Psoas muscle (tissue), 8 donors: ENCODE data around the gene PRR5L. TPM values are rescaled to one million over a fixed set of nuclear protein-coding genes. Genes with fewer than 3 reads are reported as not detected.

Source experiments
- ATAC-seq, 4 donors: fragments of 200-7000 bp; cut with Tn5 transposase; one replicate each; pipeline ENCODE4 v1.9.1; 2020; ENCODE audit warnings: moderate library complexity in 3 of 4, mild to moderate bottlenecking in 2 of 4
- DNase-seq, 2 donors: peaks; one replicate each; pipeline ENCODE4 v3.0.0-alpha.2; 2020
- H3K27ac ChIP-seq: fragments of 200-600 bp; one replicate; pipeline ENCODE4 v1.8.0; 2022
- H3K27me3 ChIP-seq, 3 donors: fragments of 200-600 bp in 1 of 3; one replicate each; pipeline versions ENCODE4 v1.6.1 to v1.8.0; 2013 to 2022; ENCODE audit warnings: low read length in 2 of 3, mild to moderate bottlenecking in 2 of 3, moderate library complexity in 1 of 3; ENCODE audit not compliant: insufficient read depth in 3 of 3
- H3K36me3 ChIP-seq, 2 donors: fragments of 200-600 bp in 1 of 2; one replicate each; pipeline versions ENCODE4 v1.6.1 to v1.8.0; 2013 to 2022; ENCODE audit warnings: low read depth in 1 of 2, mild to moderate bottlenecking in 1 of 2, moderate library complexity in 1 of 2; ENCODE audit not compliant: insufficient read depth in 1 of 2
- H3K4me1 ChIP-seq: fragments of 200-600 bp; one replicate; pipeline ENCODE4 v1.8.0; 2022
- H3K4me3 ChIP-seq: fragments of 200-600 bp; one replicate; pipeline ENCODE4 v1.8.0; 2022; ENCODE audit warnings: mild to moderate bottlenecking
- H3K9me3 ChIP-seq: fragments of 200-600 bp; one replicate; pipeline ENCODE4 v1.8.0; 2022
- WGBS, 3 donors: extraction: QIAGEN DNeasy Blood & Tissue Kit; methylation state at CpG; one replicate each; pipeline versions ENCODE4 v1.1.6 to v1.1.7; 2013; 5-methylcytosine and 5-hydroxymethylcytosine counted together
- intact Hi-C, 2 donors: fragments of 100-400 bp; cut with DNase I; formaldehyde crosslinking; loops; one replicate each; pipeline versions ENCODE4 v1.11.0 to v1.14.2; 2022
- polyA plus RNA-seq, 3 donors: library from polyadenylated mRNA; stranded (reverse); fragments of 200-250 nt; gene quantifications; one replicate each; pipeline ENCODE4 v1.2.3, GENCODE V29; 2013
- total RNA-seq, 4 donors: library from RNA; stranded (reverse); fragmentation: NEBNext Ultra II Directional in 2 of 4; extraction: Animal tissue kit (Norgen Biotek cat#: 25700) in 2 of 4; gene quantifications; one replicate each; pipeline versions ENCODE4 v1.2.1 to v1.2.4, GENCODE V29; 2021 to 2023
- TF ChIP-seq, protein P1 (sequence below): fragments of 200-600 bp; IDR thresholded peaks from one replicate; pipeline ENCODE4 v1.8.0; 2022; ENCODE audit warnings: antibody characterized with exemption
- donor health status: healthy with polysubstance abuse.
- donor health status: DM: no; HTN: no; CAD: no; lungs with moderate emphysema.
- donor health status: Bipolar disorder and iron deficiency.
- donor health status: healthy.
- donor health status: DM: yes; HTN: yes; CAD: no.
- donor health status: DM: no; HTN: no; CAD: no.
- donor health status: DM: no; HTN: no; CAD: no.
- donor health status: DM: yes; HTN: yes; CAD: no.

Gene PRR5L
- total and polyA plus RNA-seq, 7 donors, result 0.39 to 2.5 (median 0.86) TPM

DNA sequence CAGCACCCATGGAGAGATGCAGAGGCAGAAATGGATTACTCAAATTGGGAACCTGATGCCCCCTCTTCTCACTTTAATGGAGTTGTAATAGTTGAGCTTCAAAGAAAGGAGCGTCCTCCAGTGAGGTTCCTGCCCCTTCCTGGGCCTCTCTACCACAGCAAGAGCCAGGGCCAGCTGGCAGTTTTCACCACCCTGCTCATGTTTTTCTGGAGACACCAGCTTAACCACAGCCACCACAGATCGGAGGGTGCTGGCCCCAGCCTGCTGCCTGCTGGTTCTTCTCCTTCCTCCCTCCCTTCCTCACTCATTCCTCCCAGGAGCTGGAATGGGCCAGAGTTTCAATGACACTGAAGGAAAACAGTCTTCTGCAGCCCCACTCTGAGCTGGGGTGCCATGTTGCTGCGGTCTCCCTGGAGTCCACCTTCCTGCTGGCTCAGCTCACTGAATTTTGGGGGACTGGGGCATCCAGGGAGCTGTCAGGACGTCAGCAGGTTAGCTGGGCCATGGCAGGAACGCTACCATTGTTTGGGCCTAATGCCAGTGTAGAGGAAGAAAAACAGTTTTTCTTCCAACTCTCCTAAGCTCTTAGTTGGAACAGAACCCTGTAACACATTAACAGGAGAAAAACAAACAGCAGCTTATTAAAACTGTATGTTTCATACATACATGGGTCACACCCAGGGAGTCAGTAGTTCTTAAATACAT lies 156.3 kb downstream of the PRR5L start:
- H3K9me3 ChIP-seq, result no peaks in the 10 kb centered on the region
- H3K4me1 ChIP-seq, result peaks cover 21% of the 10 kb centered on the region
- no peaks in the 10 kb centered on the region for H3K27me3 ChIP-seq
- H3K36me3 ChIP-seq, result no peaks in the 10 kb centered on the region
- DNase-seq (no peak), ATAC-seq (peak in 1 of 4 donors; percentile 26)
- TF ChIP-seq, protein P1, sequence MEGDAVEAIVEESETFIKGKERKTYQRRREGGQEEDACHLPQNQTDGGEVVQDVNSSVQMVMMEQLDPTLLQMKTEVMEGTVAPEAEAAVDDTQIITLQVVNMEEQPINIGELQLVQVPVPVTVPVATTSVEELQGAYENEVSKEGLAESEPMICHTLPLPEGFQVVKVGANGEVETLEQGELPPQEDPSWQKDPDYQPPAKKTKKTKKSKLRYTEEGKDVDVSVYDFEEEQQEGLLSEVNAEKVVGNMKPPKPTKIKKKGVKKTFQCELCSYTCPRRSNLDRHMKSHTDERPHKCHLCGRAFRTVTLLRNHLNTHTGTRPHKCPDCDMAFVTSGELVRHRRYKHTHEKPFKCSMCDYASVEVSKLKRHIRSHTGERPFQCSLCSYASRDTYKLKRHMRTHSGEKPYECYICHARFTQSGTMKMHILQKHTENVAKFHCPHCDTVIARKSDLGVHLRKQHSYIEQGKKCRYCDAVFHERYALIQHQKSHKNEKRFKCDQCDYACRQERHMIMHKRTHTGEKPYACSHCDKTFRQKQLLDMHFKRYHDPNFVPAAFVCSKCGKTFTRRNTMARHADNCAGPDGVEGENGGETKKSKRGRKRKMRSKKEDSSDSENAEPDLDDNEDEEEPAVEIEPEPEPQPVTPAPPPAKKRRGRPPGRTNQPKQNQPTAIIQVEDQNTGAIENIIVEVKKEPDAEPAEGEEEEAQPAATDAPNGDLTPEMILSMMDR, result no peak
- 53 to 62% (median 54%) methylated on average over 5 of the region's 5 CpGs for WGBS, 3 donors
- intact Hi-C loops, result no loop called here
- H3K4me3 ChIP-seq, result no peak overlapping the region
- no peak overlapping the region for H3K27ac ChIP-seq

DNA sequence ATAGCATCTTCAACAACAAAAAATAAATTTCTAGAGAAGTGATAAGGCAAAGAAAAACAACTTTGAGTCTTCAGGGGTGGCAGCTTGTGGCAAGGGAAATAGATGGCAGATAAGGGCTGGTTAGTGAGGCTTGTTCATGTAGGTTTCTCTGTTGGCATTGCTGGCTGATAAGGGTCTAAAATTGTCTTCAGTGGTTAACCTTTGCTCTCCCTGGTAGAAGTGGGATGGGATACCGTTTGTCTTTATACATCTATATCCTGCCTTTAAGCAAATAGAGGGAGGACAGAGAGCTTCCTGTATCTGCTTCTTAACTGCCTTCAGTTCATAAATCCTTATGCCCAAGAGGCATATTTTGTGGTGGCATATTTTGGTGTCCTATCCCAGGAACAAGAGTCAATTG lies 156.9 kb downstream of the PRR5L start:
- DNase-seq (no peak), ATAC-seq (no peak)
- Histone ChIP-seq H3K9me3 (no peaks in the 10 kb centered on the region), H3K27ac (no peak overlapping the region), H3K27me3 (no peaks in the 10 kb centered on the region), H3K4me3 (no peak overlapping the region), H3K36me3 (no peaks in the 10 kb centered on the region), H3K4me1 (peaks cover 17% of the 10 kb centered on the region)
- intact Hi-C loops, result no loop called here
- TF ChIP-seq, protein P1, result no peak
- WGBS, 3 donors, result 33 to 71% (median 52%) methylated on average over 1 of the region's 1 CpG

DNA sequence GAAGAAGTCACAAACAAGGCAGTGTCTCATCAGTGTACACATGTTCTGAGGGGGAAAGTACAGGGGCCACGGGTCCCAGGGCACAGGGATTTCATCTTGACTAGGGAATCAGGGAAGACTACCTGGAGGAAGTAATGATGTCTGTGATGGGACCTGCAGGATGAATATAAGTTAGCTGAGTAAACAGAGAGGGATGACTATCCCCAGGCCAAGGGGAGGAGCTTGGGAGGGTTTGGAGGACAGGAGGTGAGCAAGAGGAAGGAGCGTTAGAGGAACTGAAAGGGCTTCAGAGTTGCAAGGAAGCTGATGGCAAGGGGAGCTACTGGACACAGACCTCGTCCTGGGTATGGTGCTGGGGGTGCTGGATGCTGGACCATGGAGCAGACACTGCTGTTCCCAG lies 157.6 kb downstream of the PRR5L start:
- Histone ChIP-seq H3K27me3 (no peaks in the 10 kb centered on the region), H3K36me3 (no peaks in the 10 kb centered on the region), H3K4me3 (no peak overlapping the region), H3K27ac (no peak overlapping the region), H3K9me3 (no peaks in the 10 kb centered on the region), H3K4me1 (peaks cover 17% of the 10 kb centered on the region)
- DNase-seq, result no peak
- TF ChIP-seq, protein P1, result no peak
- 76 to 91% (median 88%) methylated on average over 3 of the region's 3 CpGs for WGBS, 3 donors
- no peak for ATAC-seq
- intact Hi-C loops, result no loop called here

DNA sequence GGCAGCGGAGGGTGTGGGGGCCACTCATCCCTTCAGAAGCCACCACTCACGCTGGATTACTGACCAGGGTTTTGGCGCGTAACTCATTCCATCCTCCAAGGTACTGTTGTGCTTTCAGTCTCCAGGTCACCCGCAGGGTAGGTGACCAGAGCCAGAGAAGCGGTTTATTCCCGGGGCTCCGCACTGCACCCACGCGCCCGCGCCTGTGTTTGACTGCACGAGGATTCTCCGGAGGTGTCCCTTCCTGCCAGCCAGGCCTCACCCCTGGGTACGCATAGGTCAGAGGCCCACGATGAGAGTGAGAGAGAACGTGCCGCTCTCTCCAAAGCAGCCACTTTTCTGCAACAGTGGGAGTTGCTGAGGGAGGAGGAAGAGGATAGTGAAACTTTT lies 158.5 kb downstream of the PRR5L start:
- Histone ChIP-seq H3K4me1 (peaks cover 17% of the 10 kb centered on the region), H3K27me3 (no peaks in the 10 kb centered on the region), H3K4me3 (no peak overlapping the region), H3K36me3 (no peaks in the 10 kb centered on the region), H3K9me3 (no peaks in the 10 kb centered on the region), H3K27ac (peak overlapping the region; percentile 64)
- TF ChIP-seq, protein P1, result no peak
- DNase-seq, result no peak
- 89 to 91% (median 90%) methylated on average over 18 of the region's 18 CpGs for WGBS, 3 donors
- intact Hi-C loops, result no loop called here
- no peak for ATAC-seq
